ENCODE measurements around the gene FPR1. TPM values are rescaled to one million over a fixed set of nuclear protein-coding genes. Genes with fewer than 3 reads are reported as not detected.

FPR1 gene
- total and polyA plus RNA-seq, 2 of the 8 experiments (the other 6 are each of a cell fraction or from before 2014, with no cell fraction given): 0.11 TPM; not detected in 1

- TF ChIP-seq, protein P1, sequence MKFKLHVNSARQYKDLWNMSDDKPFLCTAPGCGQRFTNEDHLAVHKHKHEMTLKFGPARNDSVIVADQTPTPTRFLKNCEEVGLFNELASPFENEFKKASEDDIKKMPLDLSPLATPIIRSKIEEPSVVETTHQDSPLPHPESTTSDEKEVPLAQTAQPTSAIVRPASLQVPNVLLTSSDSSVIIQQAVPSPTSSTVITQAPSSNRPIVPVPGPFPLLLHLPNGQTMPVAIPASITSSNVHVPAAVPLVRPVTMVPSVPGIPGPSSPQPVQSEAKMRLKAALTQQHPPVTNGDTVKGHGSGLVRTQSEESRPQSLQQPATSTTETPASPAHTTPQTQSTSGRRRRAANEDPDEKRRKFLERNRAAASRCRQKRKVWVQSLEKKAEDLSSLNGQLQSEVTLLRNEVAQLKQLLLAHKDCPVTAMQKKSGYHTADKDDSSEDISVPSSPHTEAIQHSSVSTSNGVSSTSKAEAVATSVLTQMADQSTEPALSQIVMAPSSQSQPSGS (IDR thresholded peaks at IDR 0.05; ENCODE audit: low read length): no peak
- TF ChIP-seq EGR1 (IDR thresholded peaks at IDR 0.05; ENCODE audit: borderline replicate concordance, low read depth, low read length) (no peak), CEBPB (IDR thresholded peaks at IDR 0.05; ENCODE audit: low read depth, low read length) (no peak), RBBP5 (IDR thresholded peaks at IDR 0.05; ENCODE audit: borderline replicate concordance, low read depth, low read length) (no peak), TBP (IDR thresholded peaks at IDR 0.05; ENCODE audit: low read depth, low read length) (no peak)
Measured at GRCh38 chr19:51786646-51787494, 35.2 kb upstream of the FPR1 start (continued).
